H9 (cell line): ENCODE results near the gene STARD7. TPM values are rescaled to one million over a fixed set of nuclear protein-coding genes. Genes with fewer than 3 reads are reported as not detected.

Experiments
- DNase-seq: peaks from one replicate; pipeline ENCODE4 v3.0.0-alpha.2; 2017
- H2AFZ ChIP-seq: one replicate; pipeline ENCODE4 v1.6.1; 2013; ENCODE audit warnings: mild to moderate bottlenecking, low read length, control low read depth, moderate library complexity
- H2AK5ac ChIP-seq: 2 replicates; pipeline ENCODE4 v1.6.1; 2013; ENCODE audit warnings: low read length, control low read depth, mixed read lengths; ENCODE audit not compliant: insufficient read length
- H2BK120ac ChIP-seq: one replicate; pipeline ENCODE4 v1.6.1; 2013; ENCODE audit warnings: low read depth, mild to moderate bottlenecking, low read length, control low read depth, inconsistent platforms; ENCODE audit not compliant: poor library complexity, severe bottlenecking
- H2BK12ac ChIP-seq: 2 replicates; pipeline ENCODE4 v1.6.1; 2013; ENCODE audit warnings: low read length, control low read depth, mixed read lengths, low read depth; ENCODE audit not compliant: insufficient read length
- H2BK15ac ChIP-seq: 2 replicates; pipeline ENCODE4 v1.6.1; 2013; ENCODE audit warnings: low read depth, low read length, control low read depth
- H2BK20ac ChIP-seq: one replicate; pipeline ENCODE4 v1.6.1; 2013; ENCODE audit warnings: low read depth, mild to moderate bottlenecking, low read length, control low read depth, inconsistent platforms; ENCODE audit not compliant: poor library complexity, severe bottlenecking
- H2BK5ac ChIP-seq: 2 replicates; pipeline ENCODE4 v1.6.1; 2013; ENCODE audit warnings: low read length, control low read depth, mixed read lengths; ENCODE audit not compliant: insufficient read length
- H3K14ac ChIP-seq: 2 replicates; pipeline ENCODE4 v1.6.1; 2013; ENCODE audit warnings: low read length, control low read depth; ENCODE audit not compliant: insufficient read depth
- H3K18ac ChIP-seq: 2 replicates; pipeline ENCODE4 v1.6.1; 2013; ENCODE audit warnings: low read depth, mild to moderate bottlenecking, mixed read lengths, low read length, control low read depth; ENCODE audit not compliant: insufficient read length
- H3K23ac ChIP-seq: 2 replicates; pipeline ENCODE4 v1.6.1; 2013; ENCODE audit warnings: low read length, control low read depth, mixed read lengths, low read depth; ENCODE audit not compliant: insufficient read length
- H3K23me2 ChIP-seq: 2 replicates; pipeline ENCODE4 v1.6.1; 2013; ENCODE audit warnings: low read depth, mild to moderate bottlenecking, mixed read lengths, low read length, control low read depth; ENCODE audit not compliant: insufficient read length, poor library complexity, severe bottlenecking
- H3K27ac ChIP-seq: 2 replicates; pipeline ENCODE4 v1.5.1; 2013; ENCODE audit warnings: low read length, control low read depth, mixed read lengths, low read depth; ENCODE audit not compliant: insufficient read length
- H3K27me3 ChIP-seq: 2 replicates; pipeline ENCODE4 v1.6.1; 2013; ENCODE audit warnings: low read length, control low read depth, inconsistent platforms; ENCODE audit not compliant: insufficient read depth
- H3K4ac ChIP-seq: 2 replicates; pipeline ENCODE4 v1.6.1; 2013; ENCODE audit warnings: low read depth, mild to moderate bottlenecking, control low read depth, inconsistent platforms, low read length, moderate library complexity
- H3K4me1 ChIP-seq: 2 replicates; pipeline ENCODE4 v1.6.1; 2013; ENCODE audit warnings: low read length, control low read depth, inconsistent platforms; ENCODE audit not compliant: insufficient read depth
- H3K4me2 ChIP-seq: 2 replicates; pipeline ENCODE4 v1.6.1; 2013; ENCODE audit warnings: low read length, control low read depth, mixed read lengths; ENCODE audit not compliant: insufficient read length, insufficient read depth
- H3K56ac ChIP-seq: 2 replicates; pipeline ENCODE4 v1.6.1; 2013; ENCODE audit warnings: low read depth, mild to moderate bottlenecking, mixed read lengths, low read length, control low read depth; ENCODE audit not compliant: insufficient read length
- H3K79me1 ChIP-seq: 2 replicates; pipeline ENCODE4 v1.6.1; 2013; ENCODE audit warnings: low read depth, mild to moderate bottlenecking, moderate library complexity, low read length, control low read depth, inconsistent platforms; ENCODE audit not compliant: insufficient read depth, poor library complexity, severe bottlenecking
- H3K79me2 ChIP-seq: 2 replicates; pipeline ENCODE4 v1.6.1; 2013; ENCODE audit warnings: low read length, control low read depth, inconsistent platforms; ENCODE audit not compliant: insufficient read depth
- H3K9ac ChIP-seq: 2 replicates; pipeline ENCODE4 v1.6.1; 2013; ENCODE audit warnings: low read length, control low read depth, mixed read lengths; ENCODE audit not compliant: insufficient read length; ENCODE audit errors: extremely low read depth
- H3K9me3 ChIP-seq: one replicate; pipeline ENCODE4 v1.6.1; 2013; ENCODE audit warnings: low read depth, low read length, inconsistent platforms; ENCODE audit not compliant: control insufficient read depth
- H3T11ph ChIP-seq: one replicate; pipeline ENCODE4 v1.6.1; 2013; ENCODE audit warnings: mild to moderate bottlenecking, low read length, control low read depth, inconsistent platforms
- H4K20me1 ChIP-seq: one replicate; pipeline ENCODE4 v1.6.1; 2013; ENCODE audit not compliant: control insufficient read depth, insufficient read length, insufficient read depth
- H4K5ac ChIP-seq: 2 replicates; pipeline ENCODE4 v1.6.1; 2013; ENCODE audit warnings: low read depth, mild to moderate bottlenecking, mixed read lengths, low read length, control low read depth; ENCODE audit not compliant: insufficient read length
- H4K8ac ChIP-seq: replicated peaks from 2 replicates; pipeline ENCODE4 v1.6.1; 2013; ENCODE audit warnings: low read length, control low read depth, mixed read lengths, low read depth; ENCODE audit not compliant: insufficient read length
- H4K91ac ChIP-seq: 2 replicates; pipeline ENCODE4 v1.6.1; 2013; ENCODE audit warnings: low read depth, mild to moderate bottlenecking, moderate library complexity, mixed read lengths, low read length, control low read depth; ENCODE audit not compliant: insufficient read length
- H3K27ac Mint-ChIP-seq, 3 experiments: 2 replicates in 2 of 3; 3 replicates in 1 of 3; pipeline ENCODE4 v1.8.0; 2020 to 2021; ENCODE audit warnings: mixed read lengths in 3 of 3, mild to moderate bottlenecking in 1 of 3, moderate library complexity in 1 of 3
- H3K27me3 Mint-ChIP-seq: 2 replicates; pipeline ENCODE4 v1.8.0; 2021; ENCODE audit warnings: low read depth, mild to moderate bottlenecking, moderate library complexity, mixed read lengths
- H3K36me3 Mint-ChIP-seq, 3 experiments: 2 replicates in 2 of 3; 3 replicates in 1 of 3; pipeline ENCODE4 v1.8.0; 2020 to 2021; ENCODE audit warnings: low read depth in 3 of 3, mixed read lengths in 3 of 3; ENCODE audit not compliant: insufficient read depth in 1 of 3
- H3K4me1 Mint-ChIP-seq, 2 experiments: 2 replicates each; pipeline ENCODE4 v1.8.0; 2020; ENCODE audit warnings: mixed read lengths in 2 of 2
- H3K4me3 Mint-ChIP-seq, 2 experiments: 2 replicates in 1 of 2; 3 replicates in 1 of 2; pipeline ENCODE4 v1.8.0; 2020 to 2021; ENCODE audit warnings: mild to moderate bottlenecking in 2 of 2, mixed read lengths in 2 of 2, moderate library complexity in 1 of 2
- H3K9me3 Mint-ChIP-seq, 2 experiments: 2 replicates in 1 of 2; 3 replicates in 1 of 2; pipeline ENCODE4 v1.8.0; 2020; ENCODE audit warnings: mild to moderate bottlenecking in 2 of 2, mixed read lengths in 2 of 2, moderate library complexity in 1 of 2
- CTCF ChIP-seq: fragments of 200-600 bp; sonication (generic); conservative IDR thresholded peaks from 3 replicates; pipeline ENCODE4 v1.8.0; 2021; ENCODE audit warnings: antibody characterized with exemption, mild to moderate bottlenecking
- WGBS: extraction: QIAGEN DNeasy Blood & Tissue Kit; methylation state at CpG from one replicate; pipeline ENCODE4 v1.1.7; 2013; ENCODE audit warnings: missing lambda C conversion rate, low lambda C conversion rate, mixed read lengths; ENCODE audit not compliant: insufficient read length; ENCODE audit errors: extremely low coverage; 5-methylcytosine and 5-hydroxymethylcytosine counted together
- total RNA-seq: library from RNA; stranded (reverse); gene quantifications from 2 replicates; pipeline ENCODE4 v1.2.1, GENCODE V29; 2021

STARD7 gene
- total RNA-seq, 1 experiment from 2014 or later: 212 TPM

GRCh38 chr2:96241227-96241626 lies 32.6 kb upstream of the STARD7 start:
- H3K79me1 ChIP-seq: no peaks in the 10 kb centered on the region
- no peak overlapping the region for H3K4me3 Mint-ChIP-seq
- no peaks in the 10 kb centered on the region for H3K4me1 ChIP-seq
- H3K4ac ChIP-seq: no peak overlapping the region
- H3K9me3 ChIP-seq: no peaks in the 10 kb centered on the region
- H3K9ac ChIP-seq: peak overlapping the region; percentile 22
- H2BK12ac ChIP-seq: no peak overlapping the region
- H4K8ac ChIP-seq: no peak overlapping the region
- no peak overlapping the region for H2AK5ac ChIP-seq
- no CpG with 5 or more reads among the region's 2 CpGs for WGBS
- H2AFZ ChIP-seq: no peak overlapping the region
- no peak overlapping the region for H3K27ac ChIP-seq
- H3K23ac ChIP-seq: no peak overlapping the region
- no peaks in the 10 kb centered on the region for H3K36me3 Mint-ChIP-seq
- no peak overlapping the region for H4K5ac ChIP-seq
- H3K4me2 ChIP-seq: no peak overlapping the region
- H3K27ac Mint-ChIP-seq: peak overlapping the region in 1 of 3 experiments; percentile 44; a peak in 3 of 7 replicates
- no peak overlapping the region; the same call in 1 of the 2 replicates for H2BK15ac ChIP-seq
- no peak overlapping the region for H3K14ac ChIP-seq
- H2BK5ac ChIP-seq: no peak overlapping the region
- no peak overlapping the region for H3T11ph ChIP-seq
- H3K27me3 ChIP-seq: no peaks in the 10 kb centered on the region
- no peak overlapping the region for H3K18ac ChIP-seq
- no peaks in the 10 kb centered on the region for H3K27me3 Mint-ChIP-seq
- no peak overlapping the region for H2BK20ac ChIP-seq
- DNase-seq: peak; percentile 43
- no peaks in the 10 kb centered on the region for H3K9me3 Mint-ChIP-seq
- no peak overlapping the region for H2BK120ac ChIP-seq
- no peaks in the 10 kb centered on the region for H4K20me1 ChIP-seq
- no peak overlapping the region for H4K91ac ChIP-seq
- peaks cover 9% of the 10 kb centered on the region in 2 experiments for H3K4me1 Mint-ChIP-seq
- H3K23me2 ChIP-seq: no peaks in the 10 kb centered on the region
- H3K56ac ChIP-seq: no peak overlapping the region
- TF ChIP-seq CTCF: peak; percentile 34; the same call in 2 of the 3 replicates
- no peaks in the 10 kb centered on the region for H3K79me2 ChIP-seq
